Thyroid gland (tissue), 4 donors: ENCODE results near the gene CDCA8.
"Not testable (repeated sequence)": the region's sequence is repeated elsewhere in the genome, so short reads cannot be mapped to it uniquely, and the experiment has no call there.

Experiments
- CTCF ChIP-seq, 6 experiments: fragments of 200-600 bp in 3 of 6; fragments of 450-650 bp in 3 of 6; sonication (generic) in 3 of 6; IDR thresholded peaks; one replicate each; pipeline ENCODE4 v1.5.1; 2016 to 2019; ENCODE audit warnings: antibody characterized with exemption in 6 of 6, mild to moderate bottlenecking in 2 of 6, inconsistent platforms in 1 of 6, moderate library complexity in 1 of 6
- POLR2A ChIP-seq, 2 donors: fragments of 450-650 bp; IDR thresholded peaks; one replicate each; pipeline ENCODE4 v1.6.1; 2017; ENCODE audit warnings: antibody characterized with exemption in 2 of 2, mild to moderate bottlenecking in 2 of 2, moderate library complexity in 1 of 2

GRCh38 chr1:37684182-37684581 is 8.1 kb upstream of the CDCA8 start:
- TF ChIP-seq CTCF, POLR2A (IDR thresholded peaks at IDR 0.05): not testable (repeated sequence)
